B cell (primary cell): Measurements from ENCODE around the gene KCTD14. TPM values are rescaled to one million over a fixed set of nuclear protein-coding genes. Genes with fewer than 3 reads are reported as not detected.

Experiments used
- ATAC-seq: fragments of 200-7000 bp; cut with Tn5 transposase; one replicate; pipeline ENCODE4 v1.10.0; 2021; ENCODE audit warnings: low read depth, mild to moderate bottlenecking, moderate number of reproducible peaks, moderate library complexity
- CTCF ChIA-PET: fragments of 350-600 bp; sonication (Branson Sonifier 250); formaldehyde crosslinking; loops from one replicate; lab custom pipeline; 2021; ENCODE audit warnings: antibody characterized with exemption, inconsistent platforms; lab: Charles Lee
- POLR2A ChIA-PET: fragments of 350-600 bp; sonication (Branson Sonifier 250); formaldehyde crosslinking; loops from one replicate; lab custom pipeline; 2021; ENCODE audit warnings: antibody characterized with exemption; lab: Charles Lee
- DNase-seq: peaks from one replicate; pipeline ENCODE4 v3.0.0; 2013
- H2AFZ ChIP-seq: 2 replicates; pipeline ENCODE4 v1.6.1; 2012; ENCODE audit warnings: mild to moderate bottlenecking, low read depth, low read length; ENCODE audit not compliant: insufficient read depth, poor library complexity, severe bottlenecking
- H3K27ac ChIP-seq, 2 donors: 1 replicate in 1 of 2; 2 replicates in 1 of 2; pipeline ENCODE4 v1.5.1; 2012 to 2013; ENCODE audit warnings: low read length in 2 of 2, mild to moderate bottlenecking in 2 of 2, moderate library complexity in 1 of 2
- H3K27me3 ChIP-seq, 4 experiments: fragments of 200-600 bp in 1 of 4; sonication (generic) in 1 of 4; replicated peaks in 1 of 4; 1 replicate in 2 of 4; 2 replicates in 2 of 4; pipeline versions ENCODE4 v1.6.1 to v1.7.0; 2013 to 2016; ENCODE audit warnings: low read length in 3 of 4, mild to moderate bottlenecking in 2 of 4, mixed read lengths in 1 of 4, moderate library complexity in 1 of 4; ENCODE audit not compliant: insufficient read depth in 4 of 4, control insufficient read depth in 3 of 4; ENCODE audit errors: control extremely low read depth in 1 of 4
- H3K36me3 ChIP-seq, 2 experiments: replicated peaks in 1 of 2; 1 replicate in 1 of 2; 2 replicates in 1 of 2; pipeline versions ENCODE4 v1.6.1 to v1.7.1; 2013; ENCODE audit warnings: low read length in 1 of 2; ENCODE audit not compliant: insufficient read depth in 2 of 2, control insufficient read depth in 1 of 2; ENCODE audit errors: control extremely low read depth in 1 of 2, extremely low read depth in 1 of 2
- H3K4me1 ChIP-seq, 2 donors: fragments of 200-600 bp in 1 of 2; sonication (generic) in 1 of 2; 1 replicate in 1 of 2; 2 replicates in 1 of 2; pipeline versions ENCODE4 v1.5.1 to v1.6.1; 2013 to 2017; ENCODE audit warnings: low read length in 2 of 2; ENCODE audit not compliant: control insufficient read depth in 2 of 2, insufficient read depth in 2 of 2
- H3K4me2 ChIP-seq: replicated peaks from 2 replicates; pipeline ENCODE3; 2012; ENCODE audit warnings: mild to moderate bottlenecking, low read depth, low read length; ENCODE audit not compliant: poor library complexity, severe bottlenecking
- H3K4me3 ChIP-seq, 5 experiments: fragments of 200-600 bp in 1 of 5; sonication (generic) in 1 of 5; 1 replicate in 3 of 5; 2 replicates in 2 of 5; pipeline versions ENCODE4 v1.5.1 to v1.7.0; 2011 to 2016; ENCODE audit warnings: low read length in 4 of 5, mild to moderate bottlenecking in 4 of 5, low read depth in 2 of 5, control low read depth in 1 of 5, moderate library complexity in 1 of 5; ENCODE audit not compliant: insufficient read depth in 1 of 5; ENCODE audit errors: control extremely low read depth in 1 of 5, extremely low read depth in 1 of 5
- H3K79me2 ChIP-seq: fragments of 200-600 bp; sonication (generic); one replicate; pipeline ENCODE4 v1.6.0; 2016; ENCODE audit warnings: low read length; ENCODE audit not compliant: control insufficient read depth, insufficient read depth
- H3K9ac ChIP-seq: fragments of 200-600 bp; sonication (generic); 2 replicates; pipeline ENCODE4 v1.6.1; 2017; ENCODE audit warnings: mild to moderate bottlenecking, low read length, moderate library complexity
- H3K9me3 ChIP-seq, 3 donors: one replicate each; pipeline versions ENCODE4 v1.6.1 to v1.7.1; 2013; ENCODE audit warnings: low read length in 2 of 3; ENCODE audit not compliant: control insufficient read depth in 2 of 3, insufficient read depth in 1 of 3; ENCODE audit errors: control extremely low read depth in 1 of 3
- H4K20me1 ChIP-seq: 2 replicates; pipeline ENCODE4 v1.6.0; 2012; ENCODE audit warnings: mild to moderate bottlenecking, low read length; ENCODE audit not compliant: insufficient read depth, control insufficient read depth, poor library complexity, severe bottlenecking
- H3K27ac Mint-ChIP-seq: one replicate; pipeline ENCODE4 v1.8.0; 2021; ENCODE audit warnings: mixed read lengths
- H3K27me3 Mint-ChIP-seq: one replicate; pipeline ENCODE4 v1.8.0; 2021; ENCODE audit warnings: mixed read lengths
- H3K4me1 Mint-ChIP-seq: one replicate; pipeline ENCODE4 v1.8.0; 2021; ENCODE audit warnings: mixed read lengths
- H3K4me3 Mint-ChIP-seq: one replicate; pipeline ENCODE4 v1.8.0; 2021; ENCODE audit warnings: mixed read lengths
- H3K9me3 Mint-ChIP-seq: one replicate; pipeline ENCODE4 v1.8.0; 2022; ENCODE audit warnings: mixed read lengths; ENCODE audit not compliant: insufficient read depth
- CTCF ChIP-seq: fragments of 200-600 bp; IDR thresholded peaks from one replicate; pipeline ENCODE4 v1.8.0; 2022; ENCODE audit warnings: antibody characterized with exemption, mild to moderate bottlenecking
- EZH2 ChIP-seq: IDR thresholded peaks from 2 replicates; pipeline ENCODE4 v1.6.1; 2012; ENCODE audit warnings: borderline replicate concordance, low read depth, mild to moderate bottlenecking, moderate library complexity, low read length; ENCODE audit not compliant: insufficient read depth, poor library complexity, severe bottlenecking
- WGBS: methylation state at CpG from one replicate; pipeline ENCODE4 v1.1.5; 2013; ENCODE audit warnings: missing lambda C conversion rate; ENCODE audit not compliant: insufficient coverage; 5-methylcytosine and 5-hydroxymethylcytosine counted together
- intact Hi-C: fragments of 100-400 bp; cut with micrococcal nuclease; formaldehyde crosslinking; loops from one replicate; pipeline ENCODE4 v1.10.0; 2022
- polyA plus RNA-seq: library from polyadenylated mRNA; depleted of rRNA; stranded (reverse); fragments of >200 nt; gene quantifications from 2 replicates; pipeline ENCODE4 v1.2.3, GENCODE V29; 2012
- total RNA-seq, 2 donors: library from RNA; stranded (reverse); fragments of 120-200 nt in 1 of 2; gene quantifications; 1 replicate in 1 of 2; 2 replicates in 1 of 2; pipeline versions ENCODE4 v1.2.3 to v1.2.4, GENCODE V29; 2013 to 2022

Gene KCTD14
- total and polyA plus RNA-seq, 2 donors (not counting 1 experiment from before 2014, with no cell fraction given): 0.18 TPM; not detected in 1

- TF ChIP-seq EZH2 (no peak), CTCF (no peak)
- Mint-ChIP-seq H3K27me3 (peaks cover 28% of the 10 kb centered on the region), H3K9me3 (no peaks in the 10 kb centered on the region), H3K4me1 (peaks cover 2% of the 10 kb centered on the region), H3K27ac (no peak overlapping the region), H3K4me3 (no peak overlapping the region)
- no peak overlapping the region for H3K27ac ChIP-seq
- peaks cover 3 to 7% of the 10 kb centered on the region in 2 donors for H3K4me1 ChIP-seq
- no peaks in the 10 kb centered on the region for H4K20me1 ChIP-seq
- no peak overlapping the region for H3K4me2 ChIP-seq
- no peak for DNase-seq
- H3K4me3 ChIP-seq: no peak overlapping the region
- ChIA-PET POLR2A (no interaction called here), CTCF (interaction anchor here (1.4 kb wide), 1 partner anchor 21 kb away, joined by 3 read pairs; no protein-coding TSS in a partner anchor)
- 80% methylated on average over 1 of the region's 3 CpGs for WGBS
- peaks cover 0 to 9% (median 0%) of the 10 kb centered on the region in 3 donors for H3K9me3 ChIP-seq
- ATAC-seq: no peak
- intact Hi-C loops: no loop called here
- H3K79me2 ChIP-seq: no peaks in the 10 kb centered on the region
- peaks cover 0 to 20% (median 5%) of the 10 kb centered on the region in 4 experiments for H3K27me3 ChIP-seq
- no peaks in the 10 kb centered on the region for H3K36me3 ChIP-seq
- no peak overlapping the region for H3K9ac ChIP-seq
- no peak overlapping the region for H2AFZ ChIP-seq
These were observed 2.8 kb downstream of the KCTD14 start for GRCh38 chr11:78020246-78020645.

GRCh38 chr11:78019808-78020207, 3.3 kb downstream of the KCTD14 start:
- ChIA-PET POLR2A (no interaction called here), CTCF (no interaction called here)
- WGBS: 71% methylated on average over 3 of the region's 4 CpGs
- Mint-ChIP-seq H3K4me1 (peaks cover 2% of the 10 kb centered on the region), H3K27ac (no peak overlapping the region), H3K9me3 (no peaks in the 10 kb centered on the region), H3K27me3 (peaks cover 28% of the 10 kb centered on the region), H3K4me3 (no peak overlapping the region)
- Histone ChIP-seq H3K9me3 (peaks cover 0 to 9% (median 0%) of the 10 kb centered on the region in 3 donors), H2AFZ (no peak overlapping the region), H3K27me3 (peaks cover 0 to 20% (median 5%) of the 10 kb centered on the region in 4 experiments), H3K4me2 (no peak overlapping the region), H4K20me1 (no peaks in the 10 kb centered on the region), H3K27ac (no peak overlapping the region), H3K79me2 (no peaks in the 10 kb centered on the region), H3K4me1 (peaks cover 3 to 7% of the 10 kb centered on the region in 2 donors), H3K36me3 (no peaks in the 10 kb centered on the region), H3K9ac (no peak overlapping the region), H3K4me3 (no peak overlapping the region)
- ATAC-seq (no peak), DNase-seq (no peak)
- intact Hi-C loops: no loop called here
- TF ChIP-seq CTCF (no peak), EZH2 (no peak)
